NT2/D1 (cell line): ENCODE results near the gene P2RX6.
"Not testable (repeated sequence)": the region's sequence is repeated elsewhere in the genome, so short reads cannot be mapped to it uniquely, and the experiment has no call there.

Source experiments
- DNase-seq: peaks from one replicate; pipeline ENCODE4 v3.0.0-alpha.2; 2011; ENCODE audit warnings: low read depth, low spot score
- H3K27me3 ChIP-seq: 2 replicates; pipeline ENCODE4 v1.6.0; 2011; ENCODE audit warnings: mild to moderate bottlenecking; ENCODE audit not compliant: insufficient read length, insufficient read depth
- H3K36me3 ChIP-seq: 2 replicates; pipeline ENCODE4 v1.6.1; 2011; ENCODE audit warnings: mild to moderate bottlenecking, low read length, mixed read lengths; ENCODE audit not compliant: insufficient read depth, insufficient read length
- H3K4me1 ChIP-seq: 2 replicates; pipeline ENCODE4 v1.5.1; 2011; ENCODE audit not compliant: insufficient read depth, insufficient read length
- H3K4me3 ChIP-seq: 2 replicates; pipeline ENCODE4 v1.5.1; 2011; ENCODE audit warnings: low read depth; ENCODE audit not compliant: insufficient read length
- H3K9ac ChIP-seq: 2 replicates; pipeline ENCODE4 v1.6.0; 2011; ENCODE audit warnings: low read depth; ENCODE audit not compliant: insufficient read length
- H3K9me3 ChIP-seq: 2 replicates; pipeline ENCODE4 v1.5.1; 2011; ENCODE audit warnings: mild to moderate bottlenecking, low read length; ENCODE audit not compliant: insufficient read depth
- SUZ12 ChIP-seq: IDR thresholded peaks from 2 replicates; pipeline ENCODE4 v1.6.1; 2011; ENCODE audit not compliant: insufficient read length, insufficient read depth; ENCODE audit errors: extremely low read depth
- YY1 ChIP-seq: IDR thresholded peaks from 2 replicates; pipeline ENCODE4 v1.6.1; 2011; ENCODE audit not compliant: insufficient read length, insufficient read depth
- ZNF274 ChIP-seq: IDR thresholded peaks from 2 replicates; pipeline ENCODE4 v1.6.1; 2011; ENCODE audit warnings: mild to moderate bottlenecking, low read depth, low read length

Gene P2RX6

DNA sequence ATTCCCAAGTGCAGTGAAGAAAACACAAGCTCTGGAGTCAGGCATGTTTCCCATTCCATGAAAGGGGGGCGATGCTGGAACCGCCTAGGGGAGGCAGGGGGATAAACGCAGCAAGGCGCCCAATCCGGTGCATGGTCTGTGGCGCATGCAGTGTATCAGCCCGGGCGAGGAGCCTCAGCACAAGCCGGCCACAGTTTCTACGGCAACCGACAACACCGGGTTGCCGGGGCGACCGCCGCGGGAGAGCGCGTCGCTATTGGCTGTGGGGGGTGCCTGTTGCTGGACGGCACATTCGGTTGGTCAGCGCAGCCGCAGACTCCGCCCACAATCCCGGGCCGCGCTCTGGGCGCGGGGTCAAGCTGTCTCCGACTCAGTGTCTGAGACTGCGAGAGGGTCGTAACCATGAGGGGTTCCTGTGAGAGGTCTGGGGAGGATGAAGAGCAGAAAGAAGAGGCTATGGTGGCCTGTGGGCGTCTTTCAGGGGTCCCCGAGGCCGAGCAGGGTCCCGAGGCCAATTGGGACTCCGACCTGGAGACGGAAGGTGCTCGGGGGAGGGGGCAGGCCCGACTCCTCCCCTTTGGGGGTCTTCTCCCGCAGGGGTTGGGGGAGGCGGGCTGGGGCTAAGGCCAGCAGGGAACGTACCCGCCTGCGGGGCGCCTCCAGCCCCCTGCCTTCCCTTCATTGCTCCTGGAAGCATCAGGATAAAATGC is 30.8 kb downstream of the P2RX6 start, which contains the start of gene LRRC74B:
Gene LRRC74B, plus strand, starts transcription at position 362 of the 710 bp plus-strand sequence. Its CDS starts 41 bp downstream, at position 403.
- peak within 1 kb of the TSS; percentile 51 for H3K9ac ChIP-seq
- H3K36me3 ChIP-seq, result no peaks in the 10 kb centered on the region
- H3K4me1 ChIP-seq, result peaks cover 6% of the 10 kb centered on the region
- TF ChIP-seq YY1 (no peak), ZNF274 (no peak), SUZ12 (no peak)
- peak; percentile 81 for DNase-seq
- H3K9me3 ChIP-seq, result no peaks in the 10 kb centered on the region
- H3K27me3 ChIP-seq, result peaks cover 7% of the 10 kb centered on the region
- peak within 1 kb of the TSS; percentile 47 for H3K4me3 ChIP-seq

DNA sequence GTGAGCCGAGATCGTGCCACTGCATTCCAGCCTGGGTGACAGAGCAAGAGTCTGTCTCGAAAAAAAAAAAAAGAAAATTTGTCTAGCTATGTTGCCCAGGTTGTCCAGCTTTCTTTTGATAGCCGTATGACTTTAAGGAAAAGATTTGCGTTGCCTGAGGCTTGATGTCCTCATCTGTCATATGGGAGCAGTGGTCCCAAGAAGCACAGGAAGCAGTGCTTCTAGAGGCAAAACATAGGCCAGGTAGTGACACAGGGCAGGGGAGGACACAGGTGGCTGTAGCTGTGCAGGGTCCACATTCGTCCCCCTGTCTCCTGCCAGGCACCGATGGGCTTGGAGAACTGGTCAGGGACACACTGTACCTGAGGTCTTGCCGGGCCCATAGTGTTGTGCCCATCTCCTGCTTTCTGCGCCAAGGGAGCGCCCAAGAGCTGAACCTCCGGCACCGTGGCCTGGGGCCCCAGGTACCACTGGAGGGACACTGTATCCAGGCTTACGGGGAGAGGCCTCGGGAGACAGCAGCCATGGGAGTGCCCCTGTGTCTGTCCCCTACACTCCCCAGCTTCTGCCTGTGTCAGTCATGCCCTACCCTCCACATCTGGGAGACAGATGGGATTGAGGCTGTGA is 32.2 kb downstream of the P2RX6 start:
- TF ChIP-seq ZNF274 (no peak), YY1 (no peak), SUZ12 (no peak)
- DNase-seq, result no peak
- Histone ChIP-seq H3K9ac (no peak overlapping the region), H3K9me3 (no peaks in the 10 kb centered on the region), H3K36me3 (no peaks in the 10 kb centered on the region), H3K27me3 (peaks cover 7% of the 10 kb centered on the region), H3K4me3 (no peak overlapping the region), H3K4me1 (peaks cover 13% of the 10 kb centered on the region)

DNA sequence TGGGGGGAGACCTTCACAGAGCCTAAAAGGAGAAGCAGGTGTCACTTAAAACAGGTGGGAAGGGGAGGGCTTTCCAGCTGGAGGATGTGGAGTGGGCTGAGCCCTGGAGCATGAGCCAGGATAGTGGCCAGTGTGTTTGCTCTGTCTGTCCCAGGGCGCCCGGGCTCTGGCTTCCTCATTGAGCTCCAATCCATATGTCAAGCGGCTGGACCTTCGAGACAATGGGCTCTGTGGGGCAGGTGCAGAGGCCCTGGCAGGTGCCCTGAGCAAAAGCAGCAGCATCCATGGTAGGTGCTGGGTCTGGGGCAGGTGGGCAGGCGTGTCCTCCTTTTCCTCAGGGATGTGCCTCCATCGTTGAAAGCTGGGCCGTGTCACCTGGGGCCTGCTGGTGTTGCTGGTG is 32.8 kb downstream of the P2RX6 start:
- Histone ChIP-seq H3K4me1 (peaks cover 15% of the 10 kb centered on the region), H3K9ac (no peak overlapping the region), H3K4me3 (no peak overlapping the region)

DNA sequence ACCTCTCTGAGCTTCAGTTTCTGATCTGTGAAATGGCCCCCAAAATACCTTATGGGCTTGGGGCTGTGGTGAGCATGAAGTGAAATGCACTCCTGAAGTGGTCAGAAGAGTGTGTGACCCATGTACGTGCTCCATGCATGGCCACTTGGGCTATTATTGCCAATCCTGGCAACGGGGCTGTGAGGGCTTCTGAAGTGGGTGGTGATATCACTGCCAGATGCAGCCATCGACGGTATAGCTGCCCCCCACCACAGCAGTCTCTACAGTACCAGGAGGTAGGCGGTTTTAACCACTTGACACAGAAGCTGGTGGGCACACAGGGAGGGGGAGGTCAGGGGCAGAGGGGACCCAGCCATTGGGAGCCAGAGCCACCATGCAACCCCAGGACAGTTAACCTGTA is 33.5 kb downstream of the P2RX6 start:
- not testable (repeated sequence) for DNase-seq, H3K9ac ChIP-seq, H3K36me3 ChIP-seq, H3K9me3 ChIP-seq, H3K27me3 ChIP-seq, H3K4me3 ChIP-seq
- H3K4me1 ChIP-seq, result peaks cover 14% of the 10 kb centered on the region

More for the DNA sequence above, 32.8 kb downstream of the P2RX6 start:
- DNase-seq, result no peak
- no peaks in the 10 kb centered on the region for H3K9me3 ChIP-seq
- TF ChIP-seq YY1 (no peak), SUZ12 (no peak), ZNF274 (no peak)
- peaks cover 7% of the 10 kb centered on the region for H3K27me3 ChIP-seq
- no peaks in the 10 kb centered on the region for H3K36me3 ChIP-seq

DNA sequence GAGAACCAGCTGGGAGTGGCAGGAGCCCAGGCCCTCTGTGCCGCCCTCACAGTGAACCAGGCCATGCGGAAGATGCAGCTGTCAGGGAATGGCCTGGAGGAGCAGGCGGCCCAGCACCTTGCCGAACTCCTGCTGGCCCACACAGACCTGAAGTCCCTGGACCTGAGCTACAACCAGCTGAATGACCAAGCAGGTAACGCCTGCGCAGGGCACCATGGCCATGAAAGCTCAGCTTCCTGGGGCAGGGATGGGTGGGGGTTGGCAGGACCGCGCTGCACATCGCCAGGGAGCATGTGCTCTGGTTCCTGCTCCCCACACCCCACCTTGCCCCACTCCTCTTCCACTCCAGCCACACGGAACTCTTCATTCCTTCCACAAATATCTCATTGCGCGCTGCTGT is 34.0 kb downstream of the P2RX6 start:
- not testable (repeated sequence) for H3K9ac ChIP-seq, H3K4me3 ChIP-seq, H3K36me3 ChIP-seq, DNase-seq, H3K9me3 ChIP-seq, H3K27me3 ChIP-seq
- peaks cover 13% of the 10 kb centered on the region for H3K4me1 ChIP-seq

DNA sequence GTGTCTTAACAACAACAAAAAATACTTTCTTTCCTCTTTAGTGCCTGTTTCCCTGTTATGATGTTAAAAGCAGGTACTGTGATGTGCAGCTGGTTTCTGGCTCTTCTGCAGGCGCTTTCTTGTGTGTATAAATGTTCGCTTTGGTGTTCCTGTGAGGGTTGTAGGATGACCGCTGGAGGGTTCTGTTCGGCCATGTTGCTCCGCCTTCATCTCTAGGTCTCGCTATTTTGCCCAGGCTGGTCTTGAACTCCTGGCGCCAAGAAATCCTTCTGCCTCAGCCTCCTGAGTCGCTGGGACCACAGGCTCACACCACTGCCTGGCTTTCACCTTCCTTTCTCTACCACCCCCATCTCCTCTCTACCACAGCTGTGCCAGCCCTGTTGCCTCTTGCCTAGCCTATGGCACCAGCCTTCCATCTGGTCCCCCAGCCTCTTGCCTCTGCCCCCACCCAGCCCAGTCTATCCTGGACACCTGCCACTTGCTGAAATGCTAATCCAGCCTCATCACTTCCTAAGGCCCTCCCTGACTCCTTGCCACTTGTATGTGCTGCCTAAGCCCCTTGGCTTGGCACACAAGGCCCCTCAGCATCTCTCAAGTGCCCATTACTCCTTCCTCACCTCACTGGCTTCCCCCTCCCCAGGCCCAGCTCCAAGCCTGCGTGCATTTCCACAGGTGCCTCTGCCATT is 36.3 kb downstream of the P2RX6 start:
- TF ChIP-seq SUZ12, result no peak
- TF ChIP-seq ZNF274, result no peak
- TF ChIP-seq YY1, result no peak
- no peak for DNase-seq
- Histone ChIP-seq H3K4me3 (no peak overlapping the region), H3K4me1 (peaks cover 10% of the 10 kb centered on the region), H3K36me3 (no peaks in the 10 kb centered on the region), H3K27me3 (no peaks in the 10 kb centered on the region), H3K9me3 (no peaks in the 10 kb centered on the region), H3K9ac (no peak overlapping the region)

DNA sequence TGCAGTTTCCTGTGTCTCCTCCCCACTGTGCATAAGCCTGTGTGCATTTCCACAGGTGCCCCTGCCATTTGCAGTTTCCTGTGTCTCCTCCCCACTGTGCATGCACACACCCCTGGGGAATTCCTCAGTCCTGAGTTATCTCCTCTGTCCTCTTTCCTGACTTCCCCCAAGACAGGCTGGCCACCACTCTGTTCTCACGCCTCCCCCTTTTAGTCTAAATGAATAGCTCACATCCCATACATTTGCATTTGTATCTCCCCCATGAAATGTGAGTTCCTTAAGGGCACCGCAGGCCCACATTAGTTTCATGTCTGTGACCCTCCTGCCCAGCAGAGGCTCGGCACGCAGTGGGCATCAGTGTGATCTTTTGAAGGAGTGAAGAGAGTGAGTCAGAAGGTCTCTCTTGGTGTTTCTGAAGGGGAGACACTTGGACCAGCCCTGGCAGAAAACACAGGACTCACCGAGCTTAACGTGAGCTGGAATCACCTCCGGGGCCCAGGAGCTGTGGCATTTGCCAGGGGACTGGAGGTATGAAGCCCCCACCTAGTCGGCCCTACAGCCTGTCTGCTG is 37.0 kb downstream of the P2RX6 start:
- peak; percentile 25 for DNase-seq
- peaks cover 12% of the 10 kb centered on the region for H3K4me1 ChIP-seq

More for the DNA sequence above, 37.0 kb downstream of the P2RX6 start:
- H3K27me3 ChIP-seq, result no peaks in the 10 kb centered on the region
- TF ChIP-seq SUZ12, result no peak
- H3K9ac ChIP-seq, result no peak overlapping the region
- no peak overlapping the region for H3K4me3 ChIP-seq
- H3K36me3 ChIP-seq, result no peaks in the 10 kb centered on the region
- no peaks in the 10 kb centered on the region for H3K9me3 ChIP-seq
